GM23338 (cell line): Measurements from ENCODE around the gene FAM13A. TPM values are rescaled to one million over a fixed set of nuclear protein-coding genes. Genes with fewer than 3 reads are reported as not detected.

Experiments used
- ATAC-seq: fragments of 200-7000 bp; cut with Tn5 transposase; 3 replicates; pipeline ENCODE4 v1.9.1; 2020
- DNase-seq: peaks from one replicate; pipeline ENCODE4 v3.0.0-alpha.2; 2015; ENCODE audit warnings: low spot score
- H2AFZ ChIP-seq: fragments of 200-600 bp; sonication (generic); 2 replicates; pipeline ENCODE4 v1.8.0; 2016; ENCODE audit warnings: antibody characterized with exemption, mild to moderate bottlenecking, moderate library complexity
- H3F3A ChIP-seq: fragments of 200-600 bp; sonication (generic); replicated peaks from 2 replicates; pipeline ENCODE4 v1.8.0; 2017; ENCODE audit warnings: antibody characterized with exemption, mixed run types, low read depth
- H3K27ac ChIP-seq: fragments of 200-600 bp; sonication (generic); 2 replicates; pipeline ENCODE4 v1.6.1; 2016; ENCODE audit warnings: low read depth
- H3K27me3 ChIP-seq: fragments of 200-600 bp; sonication (generic); 2 replicates; pipeline ENCODE4 v1.8.0; 2016; ENCODE audit warnings: mild to moderate bottlenecking, mixed run types, moderate library complexity; ENCODE audit not compliant: insufficient read depth
- H3K36me3 ChIP-seq: fragments of 200-600 bp; sonication (generic); 2 replicates; pipeline ENCODE4 v1.8.0; 2016; ENCODE audit warnings: mild to moderate bottlenecking; ENCODE audit not compliant: insufficient read depth
- H3K4me1 ChIP-seq: fragments of 200-600 bp; sonication (generic); 2 replicates; pipeline ENCODE4 v1.8.0; 2016; ENCODE audit warnings: mild to moderate bottlenecking, moderate library complexity; ENCODE audit not compliant: insufficient read depth
- H3K4me2 ChIP-seq: fragments of 200-600 bp; sonication (generic); 2 replicates; pipeline ENCODE4 v1.7.1; 2017; ENCODE audit warnings: mixed run types
- H3K4me3 ChIP-seq: fragments of 200-600 bp; sonication (generic); 2 replicates; pipeline ENCODE4 v1.6.1; 2016; ENCODE audit warnings: mixed run types
- H3K79me2 ChIP-seq: fragments of 200-600 bp; sonication (generic); replicated peaks from 2 replicates; pipeline ENCODE4 v1.8.0; 2017; ENCODE audit warnings: mild to moderate bottlenecking; ENCODE audit not compliant: insufficient read depth
- H3K9me2 ChIP-seq: fragments of 200-600 bp; sonication (generic); 2 replicates; pipeline ENCODE4 v1.8.0; 2017; ENCODE audit not compliant: insufficient read depth
- H4K20me1 ChIP-seq: fragments of 200-600 bp; sonication (generic); replicated peaks from 2 replicates; pipeline ENCODE4 v1.8.0; 2017; ENCODE audit warnings: mild to moderate bottlenecking; ENCODE audit not compliant: insufficient read depth
- H3K27ac Mint-ChIP-seq: 2 replicates; pipeline ENCODE4 v1.8.0; 2020; ENCODE audit warnings: inconsistent platforms, mild to moderate bottlenecking, moderate library complexity, mixed read lengths
- H3K27me3 Mint-ChIP-seq: 3 replicates; pipeline ENCODE4 v1.8.0; 2022; ENCODE audit warnings: low read depth, mild to moderate bottlenecking, moderate library complexity, mixed read lengths, inconsistent platforms; ENCODE audit not compliant: insufficient read depth, poor library complexity
- H3K36me3 Mint-ChIP-seq: 3 replicates; pipeline ENCODE4 v1.8.0; 2021; ENCODE audit warnings: low read depth, mild to moderate bottlenecking, inconsistent platforms, moderate library complexity, mixed read lengths
- H3K4me1 Mint-ChIP-seq: 3 replicates; pipeline ENCODE4 v1.8.0; 2020; ENCODE audit warnings: mild to moderate bottlenecking, inconsistent platforms, mixed read lengths
- H3K4me3 Mint-ChIP-seq: 3 replicates; pipeline ENCODE4 v1.8.0; 2021; ENCODE audit warnings: moderate library complexity, mild to moderate bottlenecking, inconsistent platforms, mixed read lengths
- H3K9me3 Mint-ChIP-seq: 3 replicates; pipeline ENCODE4 v1.8.0; 2020; ENCODE audit warnings: moderate library complexity, mild to moderate bottlenecking, inconsistent platforms, mixed read lengths
- CREB1 ChIP-seq: fragments of 250-450 bp; sonication (Bioruptor Pico); IDR thresholded peaks from 2 replicates; pipeline ENCODE4 v1.5.0; 2020; ENCODE audit warnings: low read depth, mild to moderate bottlenecking, moderate library complexity
- CTCF ChIP-seq, 2 experiments: fragments of 200-600 bp in 1 of 2; sonication (generic) in 1 of 2; conservative IDR thresholded peaks; 2 replicates each; pipeline versions ENCODE4 v1.5.1 to v1.6.1; 2016 to 2017; ENCODE audit warnings: antibody characterized with exemption in 2 of 2, low read depth in 2 of 2, mild to moderate bottlenecking in 2 of 2, moderate library complexity in 1 of 2
- ETS1 ChIP-seq: IDR thresholded peaks from 2 replicates; pipeline ENCODE4 v1.6.1; 2016; ENCODE audit warnings: antibody characterized with exemption
- JUNB ChIP-seq: IDR thresholded peaks from one replicate; pipeline ENCODE4 v1.6.1; 2016; ENCODE audit warnings: antibody characterized with exemption; ENCODE audit not compliant: unreplicated experiment
- NANOG ChIP-seq: IDR thresholded peaks from 2 replicates; pipeline ENCODE4 v1.6.1; 2016; ENCODE audit warnings: antibody characterized with exemption, borderline replicate concordance
- ZNF331 ChIP-seq: fragments of 250-450 bp; sonication (Bioruptor Pico); IDR thresholded peaks from 2 replicates; pipeline ENCODE4 v1.5.0; 2020; ENCODE audit warnings: low read depth, mild to moderate bottlenecking, moderate library complexity
- ZNF462 ChIP-seq: fragments of 250-450 bp; sonication (Bioruptor Pico); IDR thresholded peaks from 2 replicates; pipeline ENCODE4 v1.5.0; 2020; ENCODE audit warnings: mild to moderate bottlenecking, moderate library complexity
- polyA plus RNA-seq: library from polyadenylated mRNA; unstranded; fragments of >200 nt; fragmentation: Nextera tagmentation; extraction: Ambion mirVana; gene quantifications from 2 replicates; pipeline ENCODE4 v1.2.1, GENCODE V29; 2016
- total RNA-seq: library from RNA; depleted of rRNA; stranded (reverse); fragments of >200 nt; shearing (Covaris generic); gene quantifications from 2 replicates; pipeline ENCODE4 v1.2.3, GENCODE V29; 2014

Gene FAM13A
- total and polyA plus RNA-seq, 2 experiments from 2014 or later = 13.9 to 28.4 TPM

GRCh38 chr4:88690355-88690754 is 366.6 kb downstream of the FAM13A start (continued):
- TF ChIP-seq ZNF462 (CRISPR knock-in tag) = no peak
- TF ChIP-seq ZNF331 (CRISPR knock-in tag) = no peak

- Histone ChIP-seq H3K4me2 (no peak overlapping the region), H2AFZ (no peak overlapping the region), H3K9me2 (no peaks in the 10 kb centered on the region), H3F3A (no peaks in the 10 kb centered on the region), H4K20me1 (no peaks in the 10 kb centered on the region), H3K79me2 (no peaks in the 10 kb centered on the region), H3K27ac (no peak overlapping the region), H3K4me1 (no peaks in the 10 kb centered on the region), H3K4me3 (no peak overlapping the region), H3K36me3 (no peaks in the 10 kb centered on the region), H3K27me3 (no peaks in the 10 kb centered on the region)
- no peaks in the 10 kb centered on the region for H3K36me3 Mint-ChIP-seq
- H3K4me1 Mint-ChIP-seq = no peaks in the 10 kb centered on the region
- ATAC-seq = no peak
- no peak for DNase-seq
- H3K27me3 Mint-ChIP-seq = peaks cover 5% of the 10 kb centered on the region
- H3K9me3 Mint-ChIP-seq = no peaks in the 10 kb centered on the region
- H3K4me3 Mint-ChIP-seq = no peak overlapping the region
- no peak overlapping the region for H3K27ac Mint-ChIP-seq
- TF ChIP-seq NANOG = no peak
- no peak for TF ChIP-seq CREB1 (CRISPR knock-in tag)
- no peak for TF ChIP-seq ETS1
- TF ChIP-seq CTCF (conservative IDR thresholded peaks at IDR 0.05; ENCODE audit: low read depth in 2 of 2) = no peak
- no peak for TF ChIP-seq JUNB
- no peak for TF ChIP-seq ZNF462 (CRISPR knock-in tag)
Measured at GRCh38 chr4:88681209-88681608, 375.8 kb downstream of the FAM13A start.
